Activated CD4-positive, alpha-beta T cell treated with anti-CD3 and anti-CD28 coated beads, Interleukin-2, amount 10 ng/mL, durations not matched to agents 7 days and 5 days (primary cell): Measurements from ENCODE around the gene PI4KB. TPM values are rescaled to one million over a fixed set of nuclear protein-coding genes. Genes with fewer than 3 reads are reported as not detected.

ENCODE experiments used
- CTCF ChIA-PET: fragments of 350-600 bp; sonication (Branson Sonifier 250); formaldehyde crosslinking; loops from one replicate; lab custom pipeline; 2021; ENCODE audit warnings: antibody characterized with exemption; lab: Charles Lee
- POLR2A ChIA-PET: fragments of 350-600 bp; sonication (Branson Sonifier 250); formaldehyde crosslinking; loops from one replicate; lab custom pipeline; 2021; ENCODE audit warnings: antibody characterized with exemption; lab: Charles Lee
- DNase-seq: peaks from one replicate; pipeline ENCODE4 v3.0.0-alpha.2; 2020
- H3K27ac Mint-ChIP-seq: one replicate; pipeline ENCODE4 v1.8.0; 2021; ENCODE audit warnings: mild to moderate bottlenecking, moderate library complexity, mixed read lengths
- H3K27me3 Mint-ChIP-seq: one replicate; pipeline ENCODE4 v1.8.0; 2021; ENCODE audit warnings: mixed read lengths
- H3K36me3 Mint-ChIP-seq: one replicate; pipeline ENCODE4 v1.8.0; 2021; ENCODE audit warnings: low read depth, mixed read lengths
- H3K4me1 Mint-ChIP-seq: one replicate; pipeline ENCODE4 v1.8.0; 2021; ENCODE audit warnings: mixed read lengths
- H3K4me3 Mint-ChIP-seq: one replicate; pipeline ENCODE4 v1.8.0; 2021; ENCODE audit warnings: mild to moderate bottlenecking, moderate library complexity, mixed read lengths
- H3K9me3 Mint-ChIP-seq: one replicate; pipeline ENCODE4 v1.8.0; 2021; ENCODE audit warnings: mixed read lengths
- total RNA-seq, 2 experiments: library from RNA; stranded (reverse); gene quantifications; one replicate each; pipeline ENCODE4 v1.2.3, GENCODE V29; 2021

The PI4KB gene
- total RNA-seq = 10 to 100 TPM; 62.8 to 69.5 TPM

- POLR2A ChIA-PET = interaction anchor here (0.6 kb wide), 1 partner anchor 46 kb away, joined by 3 read pairs; the partner anchor contains the start of gene ZNF687
- H3K27me3 Mint-ChIP-seq = no peaks in the 10 kb centered on the region
- CTCF ChIA-PET = interaction anchor here (0.6 to 8.1 kb wide), 9 partner anchors 9 to 116 kb away, joined by 3 to 50 read pairs (median 4); partner anchors contain the start of gene PSMB4
- H3K4me3 Mint-ChIP-seq = peak within 1 kb of the TSS; percentile 97
- H3K9me3 Mint-ChIP-seq = no peaks in the 10 kb centered on the region
- peaks cover 19% of the 10 kb centered on the region for H3K36me3 Mint-ChIP-seq
- H3K4me1 Mint-ChIP-seq = peaks cover 35% of the 10 kb centered on the region
- peak; percentile 95 for DNase-seq
- H3K27ac Mint-ChIP-seq = peak within 1 kb of the TSS; percentile 99
Measured at GRCh38 chr1:151327223-151327902, at the start of gene PI4KB. PI4KB (minus strand) TSS chr1:151327416; CDS start chr1:151316481, 10,935 bp downstream.

GRCh38 chr1:151373196-151373595, 46.0 kb upstream of the PI4KB start:
- Mint-ChIP-seq H3K27ac (no peak overlapping the region), H3K27me3 (peaks cover 2% of the 10 kb centered on the region), H3K36me3 (no peaks in the 10 kb centered on the region), H3K4me1 (no peaks in the 10 kb centered on the region), H3K4me3 (no peak overlapping the region), H3K9me3 (no peaks in the 10 kb centered on the region)
- POLR2A ChIA-PET = no interaction called here
- DNase-seq = no peak
- CTCF ChIA-PET = no interaction called here

GRCh38 chr1:151372058-151372934, 45.1 kb upstream of the PI4KB start, which contains the start of gene SELENBP1:
SELENBP1 (minus strand) TSS chr1:151372705; CDS start chr1:151372641, 64 bp downstream.
- H3K9me3 Mint-ChIP-seq = no peaks in the 10 kb centered on the region
- no peak within 1 kb of the TSS for H3K27ac Mint-ChIP-seq
- H3K27me3 Mint-ChIP-seq = peaks cover 2% of the 10 kb centered on the region
- no peaks in the 10 kb centered on the region for H3K36me3 Mint-ChIP-seq
- no peaks in the 10 kb centered on the region for H3K4me1 Mint-ChIP-seq
- DNase-seq = no peak
- H3K4me3 Mint-ChIP-seq = no peak within 1 kb of the TSS
- CTCF ChIA-PET = interaction anchor here (1.2 kb wide), 1 partner anchor 9 kb away, joined by 3 read pairs; no protein-coding TSS in a partner anchor
- POLR2A ChIA-PET = no interaction called here

- POLR2A ChIA-PET = no interaction called here
- no peak overlapping the region for H3K4me3 Mint-ChIP-seq
- CTCF ChIA-PET = interaction anchor here (1.2 kb wide), 1 partner anchor 10 kb away, joined by 3 read pairs; no protein-coding TSS in a partner anchor
- no peaks in the 10 kb centered on the region for H3K4me1 Mint-ChIP-seq
- H3K27ac Mint-ChIP-seq = no peak overlapping the region
- H3K36me3 Mint-ChIP-seq = no peaks in the 10 kb centered on the region
- no peak for DNase-seq
- H3K27me3 Mint-ChIP-seq = no peaks in the 10 kb centered on the region
- no peaks in the 10 kb centered on the region for H3K9me3 Mint-ChIP-seq
Measured at GRCh38 chr1:151371370-151372057, 44.3 kb upstream of the PI4KB start.

- POLR2A ChIA-PET = no interaction called here
- Mint-ChIP-seq H3K27me3 (no peaks in the 10 kb centered on the region), H3K4me1 (no peaks in the 10 kb centered on the region), H3K36me3 (no peaks in the 10 kb centered on the region), H3K27ac (no peak overlapping the region), H3K4me3 (no peak overlapping the region), H3K9me3 (no peaks in the 10 kb centered on the region)
- DNase-seq = no peak
- CTCF ChIA-PET = interaction anchor here (0.6 to 2.2 kb wide), 4 partner anchors 11 to 124 kb away, joined by 3 to 10 read pairs (median 4); no protein-coding TSS in a partner anchor
Measured at GRCh38 chr1:151370211-151370911, 43.1 kb upstream of the PI4KB start.

GRCh38 chr1:151369621-151370048, 42.4 kb upstream of the PI4KB start:
- H3K36me3 Mint-ChIP-seq = no peaks in the 10 kb centered on the region
- no peak overlapping the region for H3K27ac Mint-ChIP-seq
- no peaks in the 10 kb centered on the region for H3K4me1 Mint-ChIP-seq
- DNase-seq = no peak
- H3K4me3 Mint-ChIP-seq = no peak overlapping the region
- POLR2A ChIA-PET = no interaction called here
- H3K9me3 Mint-ChIP-seq = no peaks in the 10 kb centered on the region
- H3K27me3 Mint-ChIP-seq = no peaks in the 10 kb centered on the region
- CTCF ChIA-PET = interaction anchor here (0.7 to 2.2 kb wide), 5 partner anchors 12 to 88 kb away, joined by 3 to 10 read pairs (median 4); partner anchors contain the start of gene ZNF687

- Mint-ChIP-seq H3K9me3 (no peaks in the 10 kb centered on the region), H3K4me1 (no peaks in the 10 kb centered on the region), H3K4me3 (no peak overlapping the region), H3K36me3 (no peaks in the 10 kb centered on the region), H3K27ac (no peak overlapping the region), H3K27me3 (no peaks in the 10 kb centered on the region)
- CTCF ChIA-PET = interaction anchor here (0.5 to 2.2 kb wide), 5 partner anchors 12 to 558 kb away, joined by 3 to 10 read pairs (median 3); partner anchors contain the start of gene ZNF687
- POLR2A ChIA-PET = no interaction called here
- no peak for DNase-seq
Measured at GRCh38 chr1:151369302-151369610, 42.0 kb upstream of the PI4KB start.

- ChIA-PET POLR2A (no interaction called here), CTCF (interaction anchor here (0.5 to 2.2 kb wide), 5 partner anchors 13 to 559 kb away, joined by 3 to 10 read pairs (median 3); partner anchors contain the start of gene ZNF687)
- Mint-ChIP-seq H3K27ac (no peak overlapping the region), H3K9me3 (no peaks in the 10 kb centered on the region), H3K4me1 (no peaks in the 10 kb centered on the region), H3K27me3 (no peaks in the 10 kb centered on the region), H3K4me3 (no peak overlapping the region), H3K36me3 (no peaks in the 10 kb centered on the region)
- no peak for DNase-seq
Measured at GRCh38 chr1:151368393-151369301, 41.4 kb upstream of the PI4KB start.

- DNase-seq = no peak
- peaks cover 4% of the 10 kb centered on the region for H3K9me3 Mint-ChIP-seq
- H3K36me3 Mint-ChIP-seq = peaks cover 2% of the 10 kb centered on the region
- H3K4me3 Mint-ChIP-seq = no peak overlapping the region
- no peaks in the 10 kb centered on the region for H3K4me1 Mint-ChIP-seq
- no peaks in the 10 kb centered on the region for H3K27me3 Mint-ChIP-seq
- CTCF ChIA-PET = interaction anchor here (0.5 to 2.2 kb wide), 2 partner anchors 14 to 112 kb away, joined by 5 to 10 read pairs; no protein-coding TSS in a partner anchor
- no peak overlapping the region for H3K27ac Mint-ChIP-seq
- POLR2A ChIA-PET = no interaction called here
Measured at GRCh38 chr1:151367658-151368392, 40.6 kb upstream of the PI4KB start.

- no peak overlapping the region for H3K4me3 Mint-ChIP-seq
- H3K27me3 Mint-ChIP-seq = no peaks in the 10 kb centered on the region
- H3K27ac Mint-ChIP-seq = no peak overlapping the region
- H3K4me1 Mint-ChIP-seq = no peaks in the 10 kb centered on the region
- ChIA-PET POLR2A (no interaction called here), CTCF (interaction anchor here (0.5 to 1.0 kb wide), 2 partner anchors 30 to 155 kb away, joined by 3 to 6 read pairs; no protein-coding TSS in a partner anchor)
- DNase-seq = no peak
- H3K9me3 Mint-ChIP-seq = peaks cover 8% of the 10 kb centered on the region
- peaks cover 5% of the 10 kb centered on the region for H3K36me3 Mint-ChIP-seq
Measured at GRCh38 chr1:151364996-151365395, 37.8 kb upstream of the PI4KB start.
